ENCODE data around the gene RNF8.

Gene RNF8

GRCh38 chr6:37314487-37315156 is 39.2 kb upstream of the RNF8 start:
- H3K4me1 ChIP-seq (ENCODE audit: control insufficient read depth, insufficient read depth, low read length), result no peaks in the 10 kb centered on the region
- no peaks in the 10 kb centered on the region for H3K27me3 ChIP-seq (ENCODE audit: control insufficient read depth, insufficient read depth, low read length)
- H3K27ac ChIP-seq (ENCODE audit: low read depth, low read length), result no peak overlapping the region
- H3K4me3 ChIP-seq (ENCODE audit: low read length), result no peak overlapping the region
- H3K36me3 ChIP-seq (ENCODE audit: control insufficient read depth, insufficient read depth, low read length), result peaks cover 34% of the 10 kb centered on the region
- no peak overlapping the region for H3K9ac ChIP-seq (ENCODE audit: low read length)

- Histone ChIP-seq H3K4me3 (ENCODE audit: low read length) (no peak overlapping the region), H3K4me1 (ENCODE audit: control insufficient read depth, insufficient read depth, low read length) (no peaks in the 10 kb centered on the region), H3K27ac (ENCODE audit: low read depth, low read length) (no peak overlapping the region), H3K36me3 (ENCODE audit: control insufficient read depth, insufficient read depth, low read length) (peaks cover 37% of the 10 kb centered on the region), H3K27me3 (ENCODE audit: control insufficient read depth, insufficient read depth, low read length) (no peaks in the 10 kb centered on the region), H3K9ac (ENCODE audit: low read length) (no peak overlapping the region)
Measured at GRCh38 chr6:37315157-37315515, 38.6 kb upstream of the RNF8 start.

GRCh38 chr6:37316071-37316470 is 37.7 kb upstream of the RNF8 start:
- no peaks in the 10 kb centered on the region for H3K27me3 ChIP-seq (ENCODE audit: control insufficient read depth, insufficient read depth, low read length)
- peaks cover 41% of the 10 kb centered on the region for H3K36me3 ChIP-seq (ENCODE audit: control insufficient read depth, insufficient read depth, low read length)
- H3K4me3 ChIP-seq (ENCODE audit: low read length), result no peak overlapping the region
- no peak overlapping the region for H3K9ac ChIP-seq (ENCODE audit: low read length)
- no peaks in the 10 kb centered on the region for H3K4me1 ChIP-seq (ENCODE audit: control insufficient read depth, insufficient read depth, low read length)
- H3K27ac ChIP-seq (ENCODE audit: low read depth, low read length), result no peak overlapping the region

GRCh38 chr6:37317312-37318038 is 36.3 kb upstream of the RNF8 start:
- Histone ChIP-seq H3K36me3 (ENCODE audit: control insufficient read depth, insufficient read depth, low read length) (peaks cover 44% of the 10 kb centered on the region), H3K4me1 (ENCODE audit: control insufficient read depth, insufficient read depth, low read length) (no peaks in the 10 kb centered on the region), H3K4me3 (ENCODE audit: low read length) (no peak overlapping the region), H3K9ac (ENCODE audit: low read length) (no peak overlapping the region), H3K27ac (ENCODE audit: low read depth, low read length) (no peak overlapping the region), H3K27me3 (ENCODE audit: control insufficient read depth, insufficient read depth, low read length) (no peaks in the 10 kb centered on the region)

- H3K36me3 ChIP-seq (ENCODE audit: control insufficient read depth, insufficient read depth, low read length), result peaks cover 40% of the 10 kb centered on the region
Measured at GRCh38 chr6:37319156-37319555, 34.6 kb upstream of the RNF8 start.

GRCh38 chr6:37319856-37320480 is 33.8 kb upstream of the RNF8 start:
- Histone ChIP-seq H3K27ac (ENCODE audit: low read depth, low read length) (no peak overlapping the region), H3K9ac (ENCODE audit: low read length) (no peak overlapping the region), H3K36me3 (ENCODE audit: control insufficient read depth, insufficient read depth, low read length) (peaks cover 36% of the 10 kb centered on the region), H3K4me1 (ENCODE audit: control insufficient read depth, insufficient read depth, low read length) (peaks cover 8% of the 10 kb centered on the region), H3K27me3 (ENCODE audit: control insufficient read depth, insufficient read depth, low read length) (no peaks in the 10 kb centered on the region), H3K4me3 (ENCODE audit: low read length) (no peak overlapping the region)

More at GRCh38 chr6:37319156-37319555, 34.6 kb upstream of the RNF8 start:
- Histone ChIP-seq H3K27ac (ENCODE audit: low read depth, low read length) (no peak overlapping the region), H3K4me1 (ENCODE audit: control insufficient read depth, insufficient read depth, low read length) (peaks cover 8% of the 10 kb centered on the region), H3K4me3 (ENCODE audit: low read length) (no peak overlapping the region), H3K27me3 (ENCODE audit: control insufficient read depth, insufficient read depth, low read length) (no peaks in the 10 kb centered on the region), H3K9ac (ENCODE audit: low read length) (no peak overlapping the region)

GRCh38 chr6:37320646-37321045 is 33.1 kb upstream of the RNF8 start:
- H3K36me3 ChIP-seq (ENCODE audit: control insufficient read depth, insufficient read depth, low read length), result peaks cover 36% of the 10 kb centered on the region
- no peak overlapping the region for H3K4me3 ChIP-seq (ENCODE audit: low read length)
- no peak overlapping the region for H3K9ac ChIP-seq (ENCODE audit: low read length)
- peaks cover 8% of the 10 kb centered on the region for H3K4me1 ChIP-seq (ENCODE audit: control insufficient read depth, insufficient read depth, low read length)
- H3K27ac ChIP-seq (ENCODE audit: low read depth, low read length), result no peak overlapping the region
- H3K27me3 ChIP-seq (ENCODE audit: control insufficient read depth, insufficient read depth, low read length), result no peaks in the 10 kb centered on the region

- peaks cover 8% of the 10 kb centered on the region for H3K4me1 ChIP-seq (ENCODE audit: control insufficient read depth, insufficient read depth, low read length)
- H3K9ac ChIP-seq (ENCODE audit: low read length), result no peak overlapping the region
- no peak overlapping the region for H3K4me3 ChIP-seq (ENCODE audit: low read length)
- H3K27ac ChIP-seq (ENCODE audit: low read depth, low read length), result no peak overlapping the region
- H3K27me3 ChIP-seq (ENCODE audit: control insufficient read depth, insufficient read depth, low read length), result no peaks in the 10 kb centered on the region
- H3K36me3 ChIP-seq (ENCODE audit: control insufficient read depth, insufficient read depth, low read length), result peaks cover 33% of the 10 kb centered on the region
Measured at GRCh38 chr6:37321101-37321500, 32.7 kb upstream of the RNF8 start.

GRCh38 chr6:37321516-37322415 is 32.0 kb upstream of the RNF8 start:
- Histone ChIP-seq H3K4me3 (ENCODE audit: low read length) (no peak overlapping the region), H3K27ac (ENCODE audit: low read depth, low read length) (no peak overlapping the region), H3K4me1 (ENCODE audit: control insufficient read depth, insufficient read depth, low read length) (peaks cover 8% of the 10 kb centered on the region), H3K36me3 (ENCODE audit: control insufficient read depth, insufficient read depth, low read length) (peaks cover 27% of the 10 kb centered on the region), H3K9ac (ENCODE audit: low read length) (no peak overlapping the region), H3K27me3 (ENCODE audit: control insufficient read depth, insufficient read depth, low read length) (no peaks in the 10 kb centered on the region)

- Histone ChIP-seq H3K9ac (ENCODE audit: low read length) (no peak overlapping the region), H3K27ac (ENCODE audit: low read depth, low read length) (no peak overlapping the region), H3K4me1 (ENCODE audit: control insufficient read depth, insufficient read depth, low read length) (peaks cover 8% of the 10 kb centered on the region), H3K36me3 (ENCODE audit: control insufficient read depth, insufficient read depth, low read length) (peaks cover 13% of the 10 kb centered on the region), H3K27me3 (ENCODE audit: control insufficient read depth, insufficient read depth, low read length) (no peaks in the 10 kb centered on the region), H3K4me3 (ENCODE audit: low read length) (no peak overlapping the region)
Measured at GRCh38 chr6:37323580-37323979, 30.2 kb upstream of the RNF8 start.

- Histone ChIP-seq H3K9ac (ENCODE audit: low read length) (no peak overlapping the region), H3K36me3 (ENCODE audit: control insufficient read depth, insufficient read depth, low read length) (peaks cover 10% of the 10 kb centered on the region), H3K4me3 (ENCODE audit: low read length) (no peak overlapping the region), H3K4me1 (ENCODE audit: control insufficient read depth, insufficient read depth, low read length) (peaks cover 8% of the 10 kb centered on the region), H3K27me3 (ENCODE audit: control insufficient read depth, insufficient read depth, low read length) (no peaks in the 10 kb centered on the region), H3K27ac (ENCODE audit: low read depth, low read length) (no peak overlapping the region)
Measured at GRCh38 chr6:37324131-37325033, 29.4 kb upstream of the RNF8 start.

Data from rectal smooth muscle tissue (tissue), 1 donor.